ENCODE data around the gene DYDC1. TPM values are rescaled to one million over a fixed set of nuclear protein-coding genes. Genes with fewer than 3 reads are reported as not detected.
A peak's percentile ranks its signal among the peaks of the same experiment; 100 is the strongest.

The DYDC1 gene
- total RNA-seq, 1 donor from 2014 or later: not detected

GRCh38 chr10:80289451-80290287, 66.9 kb downstream of the DYDC1 start, which contains the start of gene MAT1A:
Gene MAT1A, minus strand, starts transcription at chr10:80289658. Its CDS starts 235 bp downstream, at chr10:80289423.
- Histone ChIP-seq H3K27ac (no peak within 1 kb of the TSS), H3K4me1 (no peaks in the 10 kb centered on the region), H3K4me2 (no peak within 1 kb of the TSS), H2AFZ (replicated peaks) (peak within 1 kb of the TSS; percentile 70), H3K9me3 (ENCODE audit: low read depth) (no peaks in the 10 kb centered on the region), H4K20me1 (ENCODE audit: low read depth) (no peaks in the 10 kb centered on the region), H3F3A (ENCODE audit: low read depth) (no peaks in the 10 kb centered on the region), H3K4me3 (no peak within 1 kb of the TSS), H3K9ac (no peak within 1 kb of the TSS), H3K36me3 (no peaks in the 10 kb centered on the region), H3K27me3 (no peaks in the 10 kb centered on the region), H3K79me2 (ENCODE audit: low read depth) (no peaks in the 10 kb centered on the region)
- no peak for DNase-seq (ENCODE audit: low spot score)
- TF ChIP-seq EZH2phosphoT487 (IDR thresholded peaks at IDR 0.05) (no peak), CTCF (IDR thresholded peaks at IDR 0.05) (no peak), EZH2 (IDR thresholded peaks at IDR 0.05) (no peak)
- H3K4me1 Mint-ChIP-seq: peaks cover 7% of the 10 kb centered on the region
- H3K27ac Mint-ChIP-seq: no peak within 1 kb of the TSS
- H3K27me3 Mint-ChIP-seq (ENCODE audit: insufficient read depth, low read depth): peaks cover 3% of the 10 kb centered on the region
- no peaks in the 10 kb centered on the region for H3K36me3 Mint-ChIP-seq
- H3K4me3 Mint-ChIP-seq: no peak within 1 kb of the TSS
- H3K9me3 Mint-ChIP-seq: peaks cover 2% of the 10 kb centered on the region

- no peak overlapping the region for H3K4me2 ChIP-seq
- H3K36me3 ChIP-seq: no peaks in the 10 kb centered on the region
- H3K9me3 ChIP-seq (ENCODE audit: low read depth): no peaks in the 10 kb centered on the region
- H3K9ac ChIP-seq: no peak overlapping the region
- H3K4me3 ChIP-seq: no peak overlapping the region
- no peaks in the 10 kb centered on the region for H3K79me2 ChIP-seq (ENCODE audit: low read depth)
- no peaks in the 10 kb centered on the region for H3K27me3 ChIP-seq
- DNase-seq (ENCODE audit: low spot score): no peak
- Mint-ChIP-seq H3K9me3 (peaks cover 2% of the 10 kb centered on the region), H3K4me3 (no peak overlapping the region), H3K27me3 (ENCODE audit: insufficient read depth, low read depth) (peaks cover 3% of the 10 kb centered on the region), H3K27ac (no peak overlapping the region), H3K4me1 (peaks cover 7% of the 10 kb centered on the region), H3K36me3 (no peaks in the 10 kb centered on the region)
- TF ChIP-seq CTCF (IDR thresholded peaks at IDR 0.05) (no peak), EZH2 (IDR thresholded peaks at IDR 0.05) (no peak), EZH2phosphoT487 (IDR thresholded peaks at IDR 0.05) (no peak)
- H2AFZ ChIP-seq (replicated peaks): no peak overlapping the region
- H4K20me1 ChIP-seq (ENCODE audit: low read depth): no peaks in the 10 kb centered on the region
- H3K4me1 ChIP-seq: no peaks in the 10 kb centered on the region
- H3K27ac ChIP-seq: no peak overlapping the region
- H3F3A ChIP-seq (ENCODE audit: low read depth): no peaks in the 10 kb centered on the region
Measured at GRCh38 chr10:80288849-80289248, 67.7 kb downstream of the DYDC1 start.

Other genes with a start within 250 kb of the DYDC1 start
- not detected in 2 replicates for gene PLAC9, start 224.0 kb downstream of the DYDC1 start, total RNA-seq (ENCODE audit: low replicate concordance)
- 2.7 and 7.3 TPM in 2 replicates for gene ANXA11, start 151.2 kb downstream of the DYDC1 start, total RNA-seq (ENCODE audit: low replicate concordance)
- gene MAT1A, start 67.1 kb downstream of the DYDC1 start, total RNA-seq (ENCODE audit: low replicate concordance): 0.19 TPM in 1 of 2 replicates, not detected in the other
- 5.8 and 6.9 TPM in 2 replicates for gene DYDC2, start within 50 bp of the DYDC1 start, total RNA-seq (ENCODE audit: low replicate concordance)
- 81.4 and 107 TPM in 2 replicates for gene PRXL2A, start 51.8 kb upstream of the DYDC1 start, total RNA-seq (ENCODE audit: low replicate concordance)
- gene TSPAN14, start 97.6 kb upstream of the DYDC1 start, total RNA-seq (ENCODE audit: low replicate concordance): 32.7 and 68.9 TPM in 2 replicates
- 0.06 and 0.11 TPM in 2 replicates for gene SH2D4B, start 181.1 kb upstream of the DYDC1 start, total RNA-seq (ENCODE audit: low replicate concordance)